GM10266 (cell line): ENCODE results near the gene FANK1.

Experiments used
- DNase-seq: peaks from one replicate; pipeline ENCODE4 v3.0.0; 2012; ENCODE audit errors: extremely low spot score
- CTCF ChIP-seq: IDR thresholded peaks from 2 replicates; pipeline ENCODE4 v1.5.1; 2012; ENCODE audit warnings: mild to moderate bottlenecking, low read depth; ENCODE audit not compliant: control insufficient read depth, insufficient read depth; ENCODE audit errors: missing control alignments

Gene FANK1

DNA sequence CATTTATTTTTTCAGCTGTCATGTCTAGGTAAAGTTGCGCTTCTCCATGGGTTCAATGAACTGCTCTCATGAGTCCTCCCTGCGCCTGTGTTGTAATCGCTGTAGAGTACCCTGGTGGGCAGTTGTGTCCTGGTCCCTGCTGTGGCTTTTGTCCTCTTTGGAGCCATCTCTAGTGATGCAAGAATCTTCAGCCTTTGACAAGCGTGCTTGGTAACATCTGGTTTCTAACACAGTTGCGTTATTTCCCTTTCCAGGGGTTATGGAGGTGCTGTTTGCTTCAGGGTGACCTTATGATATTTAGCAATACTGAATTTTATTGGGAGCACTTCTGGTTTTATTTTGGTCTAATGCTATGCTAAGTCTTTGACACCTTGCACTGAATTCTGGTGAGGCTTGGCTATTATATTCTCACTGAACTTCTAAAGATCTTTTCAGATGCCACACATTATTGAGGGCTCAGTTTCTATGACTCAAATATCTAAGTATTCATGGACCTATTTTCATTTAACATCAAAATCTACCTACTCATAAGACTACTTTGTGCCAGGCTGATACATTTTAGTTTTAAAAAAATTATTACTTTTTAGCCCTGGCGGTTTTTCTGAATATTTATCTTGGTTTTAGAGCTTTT, 88.6 kb downstream of the FANK1 start:
- TF ChIP-seq CTCF, result no peak

GRCh38 chr10:125985557-125986240, 89.3 kb downstream of the FANK1 start:
- no peak for DNase-seq
- TF ChIP-seq CTCF, result no peak

More for the DNA sequence above, 88.6 kb downstream of the FANK1 start:
- DNase-seq, result no peak

DNA sequence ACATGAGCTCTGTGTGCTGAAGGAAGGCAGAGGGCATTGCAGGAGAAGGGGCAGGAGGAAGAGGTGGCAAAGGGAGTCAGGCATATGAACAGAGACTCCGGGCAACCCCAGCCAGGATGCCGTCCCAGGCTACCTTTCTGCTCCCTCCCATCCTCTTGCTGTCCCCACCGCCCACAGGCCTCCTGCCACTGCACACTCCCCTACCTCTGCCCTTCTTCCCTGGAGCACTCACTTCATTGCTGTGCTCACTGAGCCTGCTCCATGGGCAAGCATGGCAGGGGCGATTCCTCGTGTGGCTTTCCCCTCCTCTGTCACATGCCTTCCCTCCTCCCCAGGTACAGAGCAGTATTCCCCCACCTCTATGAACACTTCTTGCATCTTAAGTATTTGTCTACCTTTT, 93.4 kb downstream of the FANK1 start:
- no peak for TF ChIP-seq CTCF
- DNase-seq, result no peak

DNA sequence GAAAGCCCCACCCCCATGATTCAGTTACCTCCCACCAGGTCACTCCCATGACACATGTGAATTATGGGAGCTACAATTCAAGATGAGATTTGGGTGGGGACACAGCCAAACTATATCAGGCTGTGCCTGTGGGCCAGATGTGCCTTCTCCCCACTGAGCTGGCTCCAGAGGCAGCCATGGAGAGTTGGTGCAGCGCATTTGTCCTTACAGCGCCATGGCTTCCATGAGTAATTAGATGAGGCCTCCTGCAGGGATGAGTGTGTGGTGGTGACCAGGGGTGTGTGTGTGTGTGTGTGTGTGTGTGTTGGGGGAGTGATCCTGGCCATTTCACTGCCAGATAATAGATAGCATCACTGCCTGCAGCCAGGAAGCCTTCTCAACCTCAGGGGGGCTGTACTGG, 94.6 kb downstream of the FANK1 start:
- no peak for DNase-seq
- no peak for TF ChIP-seq CTCF

- no peak for TF ChIP-seq CTCF
- DNase-seq, result no peak
Measured at GRCh38 chr10:125991392-125991791, 95.0 kb downstream of the FANK1 start.

GRCh38 chr10:125992254-125992653, 95.9 kb downstream of the FANK1 start:
- DNase-seq, result no peak
- no peak for TF ChIP-seq CTCF

- no peak for TF ChIP-seq CTCF
- DNase-seq, result no peak
Measured at GRCh38 chr10:125994601-125995000, 98.2 kb downstream of the FANK1 start.
